DND-41 (cell line): Measurements from ENCODE around the gene CDH16.

Experiments
- EZH2 ChIP-seq: IDR thresholded peaks from 3 replicates; pipeline ENCODE4 v1.6.1; 2012; ENCODE audit warnings: borderline replicate concordance, low read depth, mild to moderate bottlenecking, moderate library complexity, low read length, inconsistent platforms; ENCODE audit not compliant: severe bottlenecking
- TF ChIP-seq, protein P1 (sequence below): IDR thresholded peaks from 2 replicates; pipeline ENCODE4 v1.5.1; 2012; ENCODE audit warnings: borderline replicate concordance, low read length, moderate library complexity, mild to moderate bottlenecking; ENCODE audit not compliant: poor library complexity, severe bottlenecking; ENCODE audit errors: extremely low read depth

- TF ChIP-seq, protein P1, sequence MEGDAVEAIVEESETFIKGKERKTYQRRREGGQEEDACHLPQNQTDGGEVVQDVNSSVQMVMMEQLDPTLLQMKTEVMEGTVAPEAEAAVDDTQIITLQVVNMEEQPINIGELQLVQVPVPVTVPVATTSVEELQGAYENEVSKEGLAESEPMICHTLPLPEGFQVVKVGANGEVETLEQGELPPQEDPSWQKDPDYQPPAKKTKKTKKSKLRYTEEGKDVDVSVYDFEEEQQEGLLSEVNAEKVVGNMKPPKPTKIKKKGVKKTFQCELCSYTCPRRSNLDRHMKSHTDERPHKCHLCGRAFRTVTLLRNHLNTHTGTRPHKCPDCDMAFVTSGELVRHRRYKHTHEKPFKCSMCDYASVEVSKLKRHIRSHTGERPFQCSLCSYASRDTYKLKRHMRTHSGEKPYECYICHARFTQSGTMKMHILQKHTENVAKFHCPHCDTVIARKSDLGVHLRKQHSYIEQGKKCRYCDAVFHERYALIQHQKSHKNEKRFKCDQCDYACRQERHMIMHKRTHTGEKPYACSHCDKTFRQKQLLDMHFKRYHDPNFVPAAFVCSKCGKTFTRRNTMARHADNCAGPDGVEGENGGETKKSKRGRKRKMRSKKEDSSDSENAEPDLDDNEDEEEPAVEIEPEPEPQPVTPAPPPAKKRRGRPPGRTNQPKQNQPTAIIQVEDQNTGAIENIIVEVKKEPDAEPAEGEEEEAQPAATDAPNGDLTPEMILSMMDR: no peak
- no peak for TF ChIP-seq EZH2
These were observed 27.9 kb upstream of the CDH16 start for GRCh38 chr16:66946541-66946940.
